Neural cell (in vitro differentiated cells): ENCODE data around the gene NUBPL. TPM values are rescaled to one million over a fixed set of nuclear protein-coding genes. Genes with fewer than 3 reads are reported as not detected.

Source experiments
- H2AFZ ChIP-seq: fragments of 200-600, 300-800 bp; sonication (generic), shearing (Covaris generic); 2 replicates; pipeline ENCODE4 v1.6.0; 2014; ENCODE audit warnings: low read depth, mild to moderate bottlenecking, antibody characterized with exemption, low read length, moderate library complexity
- H3F3A ChIP-seq: fragments of 200-600 bp; shearing (Covaris generic); 2 replicates; pipeline ENCODE4 v1.6.1; 2016; ENCODE audit warnings: mild to moderate bottlenecking, moderate library complexity, mixed read lengths, antibody characterized with exemption, low read length; ENCODE audit not compliant: insufficient read depth, poor library complexity, severe bottlenecking
- H3K27ac ChIP-seq: fragments of 200-600, 300-800 bp; sonication (generic), shearing (Covaris generic); 2 replicates; pipeline ENCODE4 v1.5.1; 2014; ENCODE audit warnings: mild to moderate bottlenecking, low read length, moderate library complexity
- H3K27me3 ChIP-seq: fragments of 300-800, 200-600 bp; sonication (generic), shearing (Covaris generic); 2 replicates; pipeline ENCODE4 v1.6.0; 2014; ENCODE audit warnings: mild to moderate bottlenecking, low read depth, low read length, moderate library complexity; ENCODE audit not compliant: insufficient read depth
- H3K36me3 ChIP-seq: fragments of 300-800, 200-600 bp; sonication (generic), shearing (Covaris generic); 2 replicates; pipeline ENCODE4 v1.5.1; 2014; ENCODE audit warnings: mild to moderate bottlenecking, antibody characterized with exemption, low read length, moderate library complexity; ENCODE audit not compliant: insufficient read depth
- H3K4me2 ChIP-seq: fragments of 300-800, 200-600 bp; sonication (generic), shearing (Covaris generic); 2 replicates; pipeline ENCODE4 v1.6.0; 2014; ENCODE audit warnings: mild to moderate bottlenecking, low read length
- H3K4me3 ChIP-seq: fragments of 300-800, 200-600 bp; sonication (generic), shearing (Covaris generic); 2 replicates; pipeline ENCODE4 v1.5.1; 2014; ENCODE audit warnings: mild to moderate bottlenecking, low read length, moderate library complexity
- H3K79me2 ChIP-seq: fragments of 200-600 bp; shearing (Covaris generic); replicated peaks from 2 replicates; pipeline ENCODE4 v1.6.0; 2014; ENCODE audit warnings: mild to moderate bottlenecking, low read length, moderate library complexity; ENCODE audit not compliant: insufficient read depth
- H3K9ac ChIP-seq: fragments of 300-800, 200-600 bp; sonication (generic), shearing (Covaris generic); 2 replicates; pipeline ENCODE4 v1.6.1; 2016; ENCODE audit warnings: mild to moderate bottlenecking, low read length, mixed read lengths
- H3K9me2 ChIP-seq: fragments of 200-600 bp; shearing (Covaris generic); 2 replicates; pipeline ENCODE4 v1.6.1; 2016; ENCODE audit warnings: mild to moderate bottlenecking, low read length, mixed read lengths; ENCODE audit not compliant: insufficient read depth
- H3K9me3 ChIP-seq: fragments of 200-600, 300-800 bp; sonication (generic), shearing (Covaris generic); 2 replicates; pipeline ENCODE4 v1.6.1; 2016; ENCODE audit warnings: mild to moderate bottlenecking, mixed run types, low read length, moderate library complexity, mixed read lengths
- H4K20me1 ChIP-seq: fragments of 200-600 bp; shearing (Covaris generic); 2 replicates; pipeline ENCODE4 v1.6.1; 2016; ENCODE audit warnings: mild to moderate bottlenecking, mixed run types; ENCODE audit not compliant: insufficient read depth
- EP300 ChIP-seq: fragments of 450-650 bp; conservative IDR thresholded peaks from 2 replicates; pipeline ENCODE4 v1.6.1; 2014; ENCODE audit warnings: antibody characterized with exemption, mild to moderate bottlenecking, moderate library complexity; ENCODE audit not compliant: poor library complexity, severe bottlenecking
- EZH2 ChIP-seq: fragments of 200-600, 300-800 bp; shearing (Covaris generic), sonication (generic); IDR thresholded peaks from 2 replicates; pipeline ENCODE4 v1.6.1; 2014; ENCODE audit warnings: antibody characterized with exemption, low read length, borderline replicate concordance, mild to moderate bottlenecking; ENCODE audit not compliant: insufficient read depth, poor library complexity, severe bottlenecking
- MXI1 ChIP-seq: fragments of 450-650 bp; conservative IDR thresholded peaks from 2 replicates; pipeline ENCODE4 v1.6.1; 2014; ENCODE audit warnings: antibody characterized with exemption, mild to moderate bottlenecking; ENCODE audit not compliant: poor library complexity, severe bottlenecking
- POLR2AphosphoS5 ChIP-seq: IDR thresholded peaks from 2 replicates; pipeline ENCODE4 v1.6.1; 2012
- RAD21 ChIP-seq: fragments of 450-650 bp; conservative IDR thresholded peaks from 2 replicates; pipeline ENCODE4 v1.6.1; 2014; ENCODE audit warnings: antibody characterized with exemption, mild to moderate bottlenecking, moderate library complexity
- REST ChIP-seq: IDR thresholded peaks from 2 replicates; pipeline ENCODE4 v1.6.1; 2012; ENCODE audit warnings: borderline replicate concordance
- SMC3 ChIP-seq: fragments of 450-650 bp; conservative IDR thresholded peaks from 2 replicates; pipeline ENCODE4 v1.6.1; 2014; ENCODE audit warnings: antibody characterized with exemption, mild to moderate bottlenecking, moderate library complexity; ENCODE audit not compliant: poor library complexity
- TAF1 ChIP-seq: IDR thresholded peaks from 2 replicates; pipeline ENCODE4 v1.6.1; 2012; ENCODE audit warnings: low read depth
- polyA plus RNA-seq: library from polyadenylated mRNA; depleted of rRNA; stranded (reverse); fragments of >200 nt; gene quantifications from 2 replicates; pipeline ENCODE4 v1.2.3, GENCODE V29; 2014
- TF ChIP-seq, protein P1 (sequence below): fragments of 450-650 bp; IDR thresholded peaks from 2 replicates; pipeline ENCODE4 v1.5.1; 2014; ENCODE audit warnings: antibody characterized with exemption, mild to moderate bottlenecking, moderate library complexity; ENCODE audit not compliant: poor library complexity, severe bottlenecking

The NUBPL gene
- polyA plus RNA-seq, 1 donor from 2014 or later: 3.1 TPM

GRCh38 chr14:31774567-31774966 is 213.4 kb downstream of the NUBPL start:
- Histone ChIP-seq H3K27ac (no peak overlapping the region), H3K36me3 (no peaks in the 10 kb centered on the region), H3K9me3 (no peaks in the 10 kb centered on the region), H2AFZ (no peak overlapping the region), H3K4me3 (no peak overlapping the region), H3K27me3 (no peaks in the 10 kb centered on the region), H3K4me2 (no peak overlapping the region), H3K9ac (no peak overlapping the region), H3K9me2 (no peaks in the 10 kb centered on the region), H3F3A (no peaks in the 10 kb centered on the region), H4K20me1 (no peaks in the 10 kb centered on the region), H3K79me2 (no peaks in the 10 kb centered on the region)
- TF ChIP-seq, protein P1, sequence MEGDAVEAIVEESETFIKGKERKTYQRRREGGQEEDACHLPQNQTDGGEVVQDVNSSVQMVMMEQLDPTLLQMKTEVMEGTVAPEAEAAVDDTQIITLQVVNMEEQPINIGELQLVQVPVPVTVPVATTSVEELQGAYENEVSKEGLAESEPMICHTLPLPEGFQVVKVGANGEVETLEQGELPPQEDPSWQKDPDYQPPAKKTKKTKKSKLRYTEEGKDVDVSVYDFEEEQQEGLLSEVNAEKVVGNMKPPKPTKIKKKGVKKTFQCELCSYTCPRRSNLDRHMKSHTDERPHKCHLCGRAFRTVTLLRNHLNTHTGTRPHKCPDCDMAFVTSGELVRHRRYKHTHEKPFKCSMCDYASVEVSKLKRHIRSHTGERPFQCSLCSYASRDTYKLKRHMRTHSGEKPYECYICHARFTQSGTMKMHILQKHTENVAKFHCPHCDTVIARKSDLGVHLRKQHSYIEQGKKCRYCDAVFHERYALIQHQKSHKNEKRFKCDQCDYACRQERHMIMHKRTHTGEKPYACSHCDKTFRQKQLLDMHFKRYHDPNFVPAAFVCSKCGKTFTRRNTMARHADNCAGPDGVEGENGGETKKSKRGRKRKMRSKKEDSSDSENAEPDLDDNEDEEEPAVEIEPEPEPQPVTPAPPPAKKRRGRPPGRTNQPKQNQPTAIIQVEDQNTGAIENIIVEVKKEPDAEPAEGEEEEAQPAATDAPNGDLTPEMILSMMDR: no peak
- no peak for TF ChIP-seq POLR2AphosphoS5
- no peak for TF ChIP-seq MXI1
- no peak for TF ChIP-seq RAD21
- TF ChIP-seq SMC3: no peak
- no peak for TF ChIP-seq EZH2
- TF ChIP-seq TAF1: no peak
- TF ChIP-seq EP300: no peak
- TF ChIP-seq REST: no peak

DNA sequence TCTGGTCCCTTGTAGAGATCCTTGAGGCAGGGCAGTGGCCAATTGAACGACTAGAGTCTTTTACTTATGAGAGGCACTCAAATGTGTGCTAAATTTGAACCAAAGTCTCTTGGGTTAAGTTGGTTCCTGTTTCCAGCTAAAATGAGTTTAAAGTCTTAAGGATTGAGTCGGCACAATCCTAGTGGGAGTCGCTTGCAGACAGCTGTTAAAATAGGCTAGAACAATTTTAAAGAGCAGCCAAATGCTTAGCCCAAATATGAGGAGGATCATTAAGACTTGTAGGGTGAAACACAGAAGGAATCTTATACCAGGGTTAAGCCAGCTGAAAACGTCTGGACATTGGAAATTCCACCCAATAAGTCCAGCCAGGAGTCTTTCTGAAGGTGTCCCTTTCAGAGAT is 216.1 kb downstream of the NUBPL start:
- Histone ChIP-seq H3K4me2 (no peak overlapping the region), H3K9me3 (peaks cover 5% of the 10 kb centered on the region), H3K36me3 (no peaks in the 10 kb centered on the region), H2AFZ (no peak overlapping the region), H3K9ac (no peak overlapping the region), H3K27me3 (no peaks in the 10 kb centered on the region), H3K27ac (no peak overlapping the region), H3K4me3 (no peak overlapping the region), H3K9me2 (no peaks in the 10 kb centered on the region), H4K20me1 (no peaks in the 10 kb centered on the region), H3F3A (no peaks in the 10 kb centered on the region), H3K79me2 (no peaks in the 10 kb centered on the region)
- TF ChIP-seq, protein P1: no peak
- TF ChIP-seq EP300 (no peak), RAD21 (no peak), EZH2 (no peak), REST (no peak), TAF1 (no peak), MXI1 (no peak), POLR2AphosphoS5 (no peak), SMC3 (no peak)
